GM18861 (cell line): ENCODE results near the gene TSPAN32.
A peak's percentile ranks its signal among the peaks of the same experiment; 100 is the strongest.

Source experiments
- ATAC-seq: cut with Tn5 transposase; IDR thresholded peaks from one replicate; pipeline ENCODE4 v1.9.1; 2021; ENCODE audit not compliant: unreplicated experiment

TSPAN32 gene, protein sequence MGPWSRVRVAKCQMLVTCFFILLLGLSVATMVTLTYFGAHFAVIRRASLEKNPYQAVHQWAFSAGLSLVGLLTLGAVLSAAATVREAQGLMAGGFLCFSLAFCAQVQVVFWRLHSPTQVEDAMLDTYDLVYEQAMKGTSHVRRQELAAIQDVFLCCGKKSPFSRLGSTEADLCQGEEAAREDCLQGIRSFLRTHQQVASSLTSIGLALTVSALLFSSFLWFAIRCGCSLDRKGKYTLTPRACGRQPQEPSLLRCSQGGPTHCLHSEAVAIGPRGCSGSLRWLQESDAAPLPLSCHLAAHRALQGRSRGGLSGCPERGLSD

GRCh38 chr11:2301631-2302305, at the start of gene TSPAN32, which contains the start of gene C11orf21:
TSS of gene TSPAN32 (plus strand) at chr11:2302013. CDS start at chr11:2302150, 137 bp downstream.
TSS of gene C11orf21 (minus strand) at chr11:2301918. CDS start at chr11:2301808, 110 bp downstream.
- ATAC-seq: peak; percentile 57

- no peak for ATAC-seq
These were observed 49.8 kb upstream of the TSPAN32 start for GRCh38 chr11:2252018-2252417.

DNA sequence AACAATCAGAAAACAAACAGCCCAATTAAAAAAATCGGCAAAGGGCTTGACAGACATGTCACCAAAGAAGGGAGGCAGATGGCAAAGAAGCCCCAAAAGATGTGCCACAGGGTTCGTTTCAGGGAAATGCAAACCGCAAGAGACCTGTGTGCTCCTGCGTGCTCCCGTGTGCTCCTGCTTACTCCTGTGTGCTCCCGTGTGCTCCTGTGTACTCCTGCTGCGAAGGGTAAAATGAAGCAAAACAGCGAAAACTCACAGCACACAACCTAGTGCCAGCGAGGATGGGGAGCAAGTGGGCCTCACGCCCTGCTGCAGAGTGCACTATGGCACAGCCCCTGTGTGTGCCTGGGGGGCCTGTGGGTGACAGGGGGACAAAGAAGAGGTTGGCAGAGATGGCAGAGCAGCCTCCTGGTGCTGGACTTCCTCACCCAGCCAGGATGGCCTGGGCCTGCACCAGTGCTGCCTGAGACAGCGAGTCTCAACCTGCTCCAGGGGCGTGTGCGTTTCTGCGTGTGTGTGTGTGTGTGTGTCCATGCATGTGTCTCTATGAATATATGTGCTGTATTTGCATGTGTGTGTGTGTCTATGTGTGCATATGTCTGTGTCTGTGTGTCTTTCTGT, 45.4 kb upstream of the TSPAN32 start:
- ATAC-seq: no peak

- no peak for ATAC-seq
These were observed 44.7 kb upstream of the TSPAN32 start for GRCh38 chr11:2256951-2257700.

DNA sequence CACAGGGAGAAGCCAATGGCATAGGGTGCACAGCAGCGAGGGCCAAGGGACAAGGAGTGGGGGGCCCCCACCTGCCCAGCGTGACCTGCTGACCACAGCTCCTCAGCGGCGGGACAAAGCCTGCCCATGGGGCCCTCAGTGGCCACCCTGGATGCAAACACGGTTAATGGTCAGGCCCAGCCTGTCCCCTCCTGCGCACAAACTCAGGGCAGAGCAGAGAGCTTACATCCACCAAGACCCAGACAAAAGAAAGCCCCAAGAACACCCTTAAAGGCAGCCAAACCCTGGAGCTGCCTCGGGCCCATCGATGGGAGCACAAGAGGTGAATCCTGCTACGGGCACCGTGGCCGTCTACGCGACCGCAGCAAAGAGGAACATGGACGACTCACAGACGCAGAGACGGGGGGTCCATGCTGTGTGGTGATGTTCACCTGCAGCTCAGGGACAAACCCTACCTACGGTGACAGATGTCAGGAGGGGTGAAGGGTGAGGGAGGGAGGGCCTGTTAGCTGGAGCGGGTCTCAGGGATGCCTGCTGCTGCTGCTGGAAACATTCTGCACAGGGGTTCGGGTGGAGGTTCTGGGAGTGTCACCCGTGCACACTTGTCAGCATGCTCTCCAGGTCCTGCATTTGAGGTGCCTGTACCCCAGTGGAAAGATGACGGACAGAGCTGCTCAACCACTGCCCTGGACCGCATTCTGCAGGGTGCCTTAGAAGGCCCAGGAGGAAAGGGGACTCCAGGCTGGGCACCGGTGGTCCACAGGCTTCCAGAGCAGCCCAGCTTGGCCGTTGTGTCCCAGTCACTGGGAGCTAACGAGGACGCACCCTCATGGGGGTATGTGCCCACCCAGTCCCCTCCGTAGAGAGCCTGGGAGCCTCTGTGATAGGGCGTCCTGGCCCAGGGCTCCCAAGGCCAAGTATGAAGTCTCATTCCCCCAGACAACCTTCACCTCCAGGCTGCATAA, 43.0 kb upstream of the TSPAN32 start:
- ATAC-seq: no peak

DNA sequence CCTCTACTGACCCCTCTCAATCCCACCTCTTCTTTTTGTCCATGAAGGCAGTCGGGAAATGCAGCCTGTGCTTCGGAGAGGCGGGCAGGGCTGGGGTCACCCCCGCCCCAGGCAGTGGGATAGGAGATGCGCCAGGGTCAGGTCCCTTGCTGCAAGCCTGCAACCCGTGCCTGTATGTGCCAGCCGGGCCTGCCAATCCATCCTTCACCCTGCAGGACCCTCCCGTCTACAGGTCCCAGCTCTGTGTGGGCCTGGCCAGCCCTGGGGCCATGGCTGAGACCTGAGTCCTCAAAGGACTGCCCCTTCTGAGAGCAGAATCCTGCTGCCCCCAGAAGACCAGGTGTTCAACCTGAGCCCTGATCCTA, 42.4 kb upstream of the TSPAN32 start:
- no peak for ATAC-seq

- ATAC-seq: no peak
These were observed 41.8 kb upstream of the TSPAN32 start for GRCh38 chr11:2259897-2260451.

DNA sequence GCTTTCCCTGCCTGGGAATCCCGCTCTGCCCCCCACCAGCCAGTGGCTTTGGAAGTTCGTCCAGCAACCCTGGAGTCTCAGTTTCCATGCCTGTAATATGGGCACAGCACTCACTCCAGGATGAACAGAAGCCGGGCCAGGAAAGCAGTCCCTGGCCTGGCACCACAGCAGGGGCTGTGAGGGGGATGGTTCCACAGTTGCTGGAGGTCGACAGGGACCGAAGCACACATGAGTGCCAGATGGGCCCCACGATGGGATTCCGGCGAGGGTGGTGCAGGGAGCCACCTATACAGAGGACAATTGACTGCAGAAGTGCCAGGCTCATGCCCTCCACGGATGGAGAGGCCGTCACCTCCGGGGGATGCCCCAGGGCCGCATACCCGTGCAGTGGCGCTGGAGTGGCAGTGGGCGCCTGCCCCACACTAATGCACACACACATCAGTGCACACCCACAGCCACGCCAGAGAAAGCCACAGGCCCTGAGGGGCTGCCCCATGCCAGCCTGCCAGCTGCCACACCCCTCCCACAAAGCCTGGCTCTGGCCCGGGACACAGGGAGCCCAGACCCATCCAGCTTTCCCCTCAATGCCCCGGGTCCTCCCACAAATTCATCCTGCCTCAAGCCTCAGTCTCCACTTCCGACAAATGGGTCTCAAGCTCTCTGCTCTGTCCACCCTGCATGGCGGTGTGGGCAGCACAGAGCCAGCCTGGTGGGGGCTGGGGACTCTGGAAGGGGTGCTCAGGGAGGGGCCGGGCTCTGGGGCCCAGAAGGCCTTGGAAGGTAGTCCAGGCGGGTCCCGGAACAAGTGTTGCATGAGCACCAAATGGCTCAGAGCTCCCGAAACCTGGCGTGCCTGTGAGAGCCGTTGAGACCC, 41.1 kb upstream of the TSPAN32 start:
- no peak for ATAC-seq

GRCh38 chr11:2261436-2262230, 40.2 kb upstream of the TSPAN32 start:
- no peak for ATAC-seq

- no peak for ATAC-seq
These were observed 39.3 kb upstream of the TSPAN32 start for GRCh38 chr11:2262301-2263070.

DNA sequence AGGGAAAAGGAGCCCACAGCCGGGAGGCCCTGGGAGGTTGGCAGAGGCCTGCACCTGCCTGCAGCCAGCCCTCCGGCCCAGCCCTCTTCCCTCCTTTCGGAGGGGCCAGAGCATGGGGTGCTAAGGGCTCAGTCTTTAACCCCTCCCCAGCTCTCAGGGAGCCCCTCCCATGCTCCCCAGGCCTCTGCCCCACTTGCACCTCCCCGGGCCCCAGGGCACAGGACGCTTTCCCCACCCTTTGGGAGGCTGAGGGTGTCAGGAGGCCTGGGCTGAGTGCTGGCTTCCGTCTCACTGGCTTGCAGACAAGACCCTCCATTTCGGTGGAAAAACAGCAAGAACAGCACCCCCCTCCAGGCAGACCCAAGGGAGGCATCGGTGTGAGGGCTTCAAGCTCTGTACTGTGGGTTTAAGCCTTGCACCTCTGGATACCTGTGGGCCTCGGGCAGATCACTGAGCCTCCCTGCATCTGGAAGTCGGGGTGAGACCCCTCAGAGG, 38.7 kb upstream of the TSPAN32 start:
- ATAC-seq: no peak

- no peak for ATAC-seq
These were observed 38.0 kb upstream of the TSPAN32 start for GRCh38 chr11:2263724-2264360.

- no peak for ATAC-seq
These were observed 37.3 kb upstream of the TSPAN32 start for GRCh38 chr11:2264366-2265053.

DNA sequence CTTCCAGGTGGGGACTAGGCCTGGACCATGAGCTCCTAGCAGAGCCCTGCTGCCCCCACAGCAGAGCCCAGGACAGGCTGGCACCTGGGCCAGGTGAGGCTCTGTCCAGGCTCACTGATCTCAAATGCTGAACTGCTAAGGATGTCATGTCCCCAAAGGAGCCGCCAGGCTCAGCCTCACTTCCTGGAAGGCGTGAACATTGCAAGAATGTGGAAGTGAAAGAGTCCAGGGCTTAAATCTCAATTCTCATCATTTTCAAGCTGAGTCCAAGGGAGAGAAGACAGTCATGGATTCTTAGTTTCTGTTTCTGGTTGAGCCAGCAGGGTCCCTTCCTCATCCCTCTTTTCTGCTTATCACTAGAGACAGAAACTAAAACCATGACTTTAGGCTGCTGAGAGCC, 36.4 kb upstream of the TSPAN32 start:
- ATAC-seq: peak; percentile 73

DNA sequence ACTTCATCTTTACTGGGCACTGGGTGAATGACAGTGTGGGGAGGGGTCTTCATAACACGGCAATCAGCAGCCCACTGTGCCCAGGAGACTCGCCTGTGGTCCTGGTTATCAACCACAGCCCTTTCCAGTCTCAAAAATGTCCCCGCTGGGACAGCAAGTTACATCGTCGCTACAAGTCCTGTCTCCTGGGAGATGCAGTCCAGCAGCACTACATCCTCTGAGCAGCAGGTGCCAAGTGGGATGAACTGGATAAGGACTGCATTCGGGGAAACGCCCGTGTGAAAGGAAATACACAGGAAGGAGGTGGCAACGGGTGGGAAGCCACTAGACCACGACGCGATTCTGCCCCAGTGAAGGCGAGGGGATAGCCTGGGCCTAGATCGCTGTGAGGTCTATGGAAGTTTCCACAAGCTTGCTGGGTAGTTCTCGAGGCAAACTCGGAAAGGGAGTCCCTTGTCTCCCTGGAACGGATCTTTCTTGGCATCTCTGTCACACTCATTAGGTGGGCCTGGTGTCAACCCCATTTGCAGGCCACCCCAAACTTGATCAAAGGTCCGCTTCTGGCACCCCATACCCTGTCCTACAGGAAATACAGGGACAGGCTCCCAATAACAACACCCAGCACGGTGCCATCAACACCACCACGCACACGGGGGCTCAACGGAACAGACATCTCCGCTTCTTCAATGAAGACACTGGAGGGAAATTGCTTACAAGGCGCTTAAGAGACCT, 35.8 kb upstream of the TSPAN32 start:
- ATAC-seq: no peak
